Cerebellar cortex (tissue), 1 donor: ENCODE results near the gene RTKN.

Source experiments
- DNase-seq: peaks from one replicate; pipeline ENCODE4 v3.0.0-alpha.2; 2015; ENCODE audit warnings: low spot score

Gene RTKN

GRCh38 chr2:74378007-74378406 lies 63.7 kb downstream of the RTKN start:
- DNase-seq: no peak

- no peak for DNase-seq
These were observed 65.9 kb downstream of the RTKN start for GRCh38 chr2:74375838-74376237.
